ENCODE results near the gene XYLT1. TPM values are rescaled to one million over a fixed set of nuclear protein-coding genes. Genes with fewer than 3 reads are reported as not detected.
A peak's percentile ranks its signal among the peaks of the same experiment; 100 is the strongest.

Gene XYLT1
- total and polyA plus RNA-seq, 2 of the 13 experiments (the other 11 are each of a cell fraction or from before 2014, with no cell fraction given) = not detected

- Histone ChIP-seq H3K27me3 (ENCODE audit: control insufficient read depth in 1 of 2, insufficient read depth in 2 of 2, low read length in 2 of 2) (peaks cover 0 to 3% of the 10 kb centered on the region in 2 experiments; a peak in 1 of 5 replicates), H3K36me3 (replicated peaks in 1 of 2; ENCODE audit: control insufficient read depth in 1 of 2, insufficient read depth in 2 of 2, low read length in 2 of 2) (no peaks in the 10 kb centered on the region), H3K4me3 (replicated peaks in 1 of 3; ENCODE audit: insufficient read depth in 1 of 3, low read depth in 2 of 3, low read length in 3 of 3) (no peak overlapping the region), H3K4me1 (ENCODE audit: insufficient read depth, low read length) (no peaks in the 10 kb centered on the region), H2AFZ (ENCODE audit: low read length) (no peak overlapping the region), H3K27ac (ENCODE audit: extremely low read length, insufficient read depth, low read length) (no peak overlapping the region), H4K20me1 (ENCODE audit: insufficient read depth, low read length) (no peaks in the 10 kb centered on the region), H3K79me2 (ENCODE audit: insufficient read depth, low read length) (no peaks in the 10 kb centered on the region), H3K9me3 (ENCODE audit: low read length) (no peaks in the 10 kb centered on the region), H3K9ac (ENCODE audit: insufficient read depth, low read depth, low read length) (no peak overlapping the region), H3K4me2 (ENCODE audit: low read depth, low read length) (no peak overlapping the region)
- FAIRE-seq = no peak
- ChIA-PET POLR2A (no interaction called here), CTCF (ENCODE audit: low intra/inter-chr PET ratio, low total read pairs) (no interaction called here)
- intact Hi-C loops (cut with micrococcal nuclease; ENCODE audit: unreplicated experiment) (no loop called here), in situ Hi-C loops (cut with HindIII; ENCODE audit: extremely low pct_ligation_motif_present, low pct_unique_long_range_greater_than_20kb) (no loop called here)
- no peak for ATAC-seq
- WGBS (ENCODE audit: low lambda C conversion rate) = under 1% methylated on average over 5 of the region's 5 CpGs
- no peak for DNase-seq (ENCODE audit: low spot score)
- BruUV-seq (replicated peaks) = no TSS peak
- TF ChIP-seq CCAR2 (optimal IDR thresholded peaks at IDR 0.05; ENCODE audit: low read depth, low read length) (no peak), EP300 (IDR thresholded peaks at IDR 0.05; ENCODE audit: low read depth in 2 of 2, low read length in 2 of 2) (no peak), EP300 (CRISPR knock-in tag; IDR thresholded peaks at IDR 0.05; ENCODE audit: borderline replicate concordance) (no peak), MAFK (conservative IDR thresholded peaks at IDR 0.05 in 1 of 2, IDR thresholded peaks at IDR 0.05 in 1 of 2; ENCODE audit: low read length in 2 of 2) (peak; percentile 82 to 84), MAFF (IDR thresholded peaks at IDR 0.05; ENCODE audit: low read depth, low read length) (peak; percentile 76), SMARCC2 (IDR thresholded peaks at IDR 0.05) (no peak), TRIM22 (IDR thresholded peaks at IDR 0.05) (no peak), ZNF451 (CRISPR knock-in tag; IDR thresholded peaks at IDR 0.05) (no peak)
- TF ChIP-seq, protein P1, sequence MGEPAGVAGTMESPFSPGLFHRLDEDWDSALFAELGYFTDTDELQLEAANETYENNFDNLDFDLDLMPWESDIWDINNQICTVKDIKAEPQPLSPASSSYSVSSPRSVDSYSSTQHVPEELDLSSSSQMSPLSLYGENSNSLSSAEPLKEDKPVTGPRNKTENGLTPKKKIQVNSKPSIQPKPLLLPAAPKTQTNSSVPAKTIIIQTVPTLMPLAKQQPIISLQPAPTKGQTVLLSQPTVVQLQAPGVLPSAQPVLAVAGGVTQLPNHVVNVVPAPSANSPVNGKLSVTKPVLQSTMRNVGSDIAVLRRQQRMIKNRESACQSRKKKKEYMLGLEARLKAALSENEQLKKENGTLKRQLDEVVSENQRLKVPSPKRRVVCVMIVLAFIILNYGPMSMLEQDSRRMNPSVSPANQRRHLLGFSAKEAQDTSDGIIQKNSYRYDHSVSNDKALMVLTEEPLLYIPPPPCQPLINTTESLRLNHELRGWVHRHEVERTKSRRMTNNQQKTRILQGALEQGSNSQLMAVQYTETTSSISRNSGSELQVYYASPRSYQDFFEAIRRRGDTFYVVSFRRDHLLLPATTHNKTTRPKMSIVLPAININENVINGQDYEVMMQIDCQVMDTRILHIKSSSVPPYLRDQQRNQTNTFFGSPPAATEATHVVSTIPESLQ (CRISPR knock-in tag; conservative IDR thresholded peaks at IDR 0.05) = no peak
- TF ChIP-seq, protein P2, sequence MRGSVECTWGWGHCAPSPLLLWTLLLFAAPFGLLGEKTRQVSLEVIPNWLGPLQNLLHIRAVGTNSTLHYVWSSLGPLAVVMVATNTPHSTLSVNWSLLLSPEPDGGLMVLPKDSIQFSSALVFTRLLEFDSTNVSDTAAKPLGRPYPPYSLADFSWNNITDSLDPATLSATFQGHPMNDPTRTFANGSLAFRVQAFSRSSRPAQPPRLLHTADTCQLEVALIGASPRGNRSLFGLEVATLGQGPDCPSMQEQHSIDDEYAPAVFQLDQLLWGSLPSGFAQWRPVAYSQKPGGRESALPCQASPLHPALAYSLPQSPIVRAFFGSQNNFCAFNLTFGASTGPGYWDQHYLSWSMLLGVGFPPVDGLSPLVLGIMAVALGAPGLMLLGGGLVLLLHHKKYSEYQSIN (CRISPR knock-in tag; IDR thresholded peaks at IDR 0.05; ENCODE audit: borderline replicate concordance) = no peak
- TF ChIP-seq, protein P3, sequence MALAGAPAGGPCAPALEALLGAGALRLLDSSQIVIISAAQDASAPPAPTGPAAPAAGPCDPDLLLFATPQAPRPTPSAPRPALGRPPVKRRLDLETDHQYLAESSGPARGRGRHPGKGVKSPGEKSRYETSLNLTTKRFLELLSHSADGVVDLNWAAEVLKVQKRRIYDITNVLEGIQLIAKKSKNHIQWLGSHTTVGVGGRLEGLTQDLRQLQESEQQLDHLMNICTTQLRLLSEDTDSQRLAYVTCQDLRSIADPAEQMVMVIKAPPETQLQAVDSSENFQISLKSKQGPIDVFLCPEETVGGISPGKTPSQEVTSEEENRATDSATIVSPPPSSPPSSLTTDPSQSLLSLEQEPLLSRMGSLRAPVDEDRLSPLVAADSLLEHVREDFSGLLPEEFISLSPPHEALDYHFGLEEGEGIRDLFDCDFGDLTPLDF (CRISPR knock-in tag; IDR thresholded peaks at IDR 0.05) = no peak
- TF ChIP-seq, protein P4, sequence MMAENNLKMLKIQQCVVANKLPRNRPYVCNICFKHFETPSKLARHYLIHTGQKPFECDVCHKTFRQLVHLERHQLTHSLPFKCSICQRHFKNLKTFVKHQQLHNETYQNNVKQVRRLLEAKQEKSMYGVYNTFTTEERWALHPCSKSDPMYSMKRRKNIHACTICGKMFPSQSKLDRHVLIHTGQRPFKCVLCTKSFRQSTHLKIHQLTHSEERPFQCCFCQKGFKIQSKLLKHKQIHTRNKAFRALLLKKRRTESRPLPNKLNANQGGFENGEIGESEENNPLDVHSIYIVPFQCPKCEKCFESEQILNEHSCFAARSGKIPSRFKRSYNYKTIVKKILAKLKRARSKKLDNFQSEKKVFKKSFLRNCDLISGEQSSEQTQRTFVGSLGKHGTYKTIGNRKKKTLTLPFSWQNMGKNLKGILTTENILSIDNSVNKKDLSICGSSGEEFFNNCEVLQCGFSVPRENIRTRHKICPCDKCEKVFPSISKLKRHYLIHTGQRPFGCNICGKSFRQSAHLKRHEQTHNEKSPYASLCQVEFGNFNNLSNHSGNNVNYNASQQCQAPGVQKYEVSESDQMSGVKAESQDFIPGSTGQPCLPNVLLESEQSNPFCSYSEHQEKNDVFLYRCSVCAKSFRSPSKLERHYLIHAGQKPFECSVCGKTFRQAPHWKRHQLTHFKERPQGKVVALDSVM (CRISPR knock-in tag; IDR thresholded peaks at IDR 0.05) = no peak
- TF ChIP-seq, protein P5, sequence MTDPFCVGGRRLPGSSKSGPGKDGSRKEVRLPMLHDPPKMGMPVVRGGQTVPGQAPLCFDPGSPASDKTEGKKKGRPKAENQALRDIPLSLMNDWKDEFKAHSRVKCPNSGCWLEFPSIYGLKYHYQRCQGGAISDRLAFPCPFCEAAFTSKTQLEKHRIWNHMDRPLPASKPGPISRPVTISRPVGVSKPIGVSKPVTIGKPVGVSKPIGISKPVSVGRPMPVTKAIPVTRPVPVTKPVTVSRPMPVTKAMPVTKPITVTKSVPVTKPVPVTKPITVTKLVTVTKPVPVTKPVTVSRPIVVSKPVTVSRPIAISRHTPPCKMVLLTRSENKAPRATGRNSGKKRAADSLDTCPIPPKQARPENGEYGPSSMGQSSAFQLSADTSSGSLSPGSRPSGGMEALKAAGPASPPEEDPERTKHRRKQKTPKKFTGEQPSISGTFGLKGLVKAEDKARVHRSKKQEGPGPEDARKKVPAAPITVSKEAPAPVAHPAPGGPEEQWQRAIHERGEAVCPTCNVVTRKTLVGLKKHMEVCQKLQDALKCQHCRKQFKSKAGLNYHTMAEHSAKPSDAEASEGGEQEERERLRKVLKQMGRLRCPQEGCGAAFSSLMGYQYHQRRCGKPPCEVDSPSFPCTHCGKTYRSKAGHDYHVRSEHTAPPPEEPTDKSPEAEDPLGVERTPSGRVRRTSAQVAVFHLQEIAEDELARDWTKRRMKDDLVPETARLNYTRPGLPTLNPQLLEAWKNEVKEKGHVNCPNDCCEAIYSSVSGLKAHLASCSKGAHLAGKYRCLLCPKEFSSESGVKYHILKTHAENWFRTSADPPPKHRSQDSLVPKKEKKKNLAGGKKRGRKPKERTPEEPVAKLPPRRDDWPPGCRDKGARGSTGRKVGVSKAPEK (CRISPR knock-in tag; IDR thresholded peaks at IDR 0.05; ENCODE audit: borderline replicate concordance) = no peak
Observed at GRCh38 chr16:17424771-17425170, 46.0 kb downstream of the XYLT1 start.

Measured in HepG2 (cell line).